Right kidney (tissue), 1 donor: Measurements from ENCODE around the gene GALT.

Experiments used
- DNase-seq: peaks from one replicate; pipeline ENCODE4 v3.0.0-alpha.2; 2016

Gene GALT

GRCh38 chr9:34684145-34684544 is 37.7 kb downstream of the GALT start:
- DNase-seq, result no peak

- DNase-seq, result no peak
These were observed 38.3 kb downstream of the GALT start for GRCh38 chr9:34684816-34685215.

- no peak for DNase-seq
These were observed 39.1 kb downstream of the GALT start for GRCh38 chr9:34685591-34685990.

GRCh38 chr9:34686231-34686630 is 39.8 kb downstream of the GALT start:
- DNase-seq, result no peak

GRCh38 chr9:34686732-34687131 is 40.3 kb downstream of the GALT start:
- DNase-seq, result no peak

GRCh38 chr9:34687276-34688030 is 41.0 kb downstream of the GALT start:
- no peak for DNase-seq

GRCh38 chr9:34688329-34689115 is 42.0 kb downstream of the GALT start:
- no peak for DNase-seq

GRCh38 chr9:34689116-34689470 is 42.6 kb downstream of the GALT start:
- no peak for DNase-seq

GRCh38 chr9:34689512-34689911 is 43.0 kb downstream of the GALT start:
- no peak for DNase-seq

- DNase-seq, result no peak
These were observed 44.8 kb downstream of the GALT start, which contains the start of gene CCL19 for GRCh38 chr9:34690983-34691935. Gene CCL19, minus strand, starts transcription at chr9:34691276. Its CDS starts 137 bp downstream, at chr9:34691139.

- DNase-seq, result no peak
These were observed 45.5 kb downstream of the GALT start for GRCh38 chr9:34691936-34692315.

GRCh38 chr9:34693560-34693959 is 47.1 kb downstream of the GALT start:
- DNase-seq, result no peak

- no peak for DNase-seq
These were observed 48.3 kb downstream of the GALT start for GRCh38 chr9:34694811-34695210.
